ENCODE results near the gene RABL2B.

Gene RABL2B

DNA sequence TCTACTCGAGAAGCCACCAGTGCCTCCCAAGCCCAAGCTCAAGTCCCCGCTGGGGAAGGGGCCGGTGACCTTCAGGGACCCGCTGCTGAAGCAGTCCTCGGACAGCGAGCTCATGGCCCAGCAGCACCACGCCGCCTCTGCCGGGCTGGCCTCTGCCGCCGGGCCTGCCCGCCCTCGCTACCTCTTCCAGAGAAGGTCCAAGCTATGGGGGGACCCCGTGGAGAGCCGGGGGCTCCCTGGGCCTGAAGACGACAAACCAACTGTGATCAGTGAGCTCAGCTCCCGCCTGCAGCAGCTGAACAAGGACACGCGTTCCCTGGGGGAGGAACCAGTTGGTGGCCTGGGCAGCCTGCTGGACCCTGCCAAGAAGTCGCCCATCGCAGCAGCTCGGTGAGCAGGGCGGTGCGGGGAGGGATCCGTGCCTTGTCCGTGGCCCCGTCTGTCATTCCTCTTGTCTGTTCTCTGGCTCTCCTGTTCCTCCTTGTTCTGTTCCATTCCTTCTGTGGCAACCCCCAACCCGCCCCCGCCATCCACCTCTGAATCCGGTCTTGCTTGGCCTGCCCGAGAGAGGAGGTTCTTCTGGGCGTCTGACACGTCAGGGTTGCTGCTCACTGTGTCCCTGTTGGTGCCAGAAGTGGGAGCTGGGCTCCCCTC lies 61.3 kb downstream of the RABL2B start:
- intact Hi-C loops (cut with micrococcal nuclease) = no loop called here
- Mint-ChIP-seq H3K9me3 (no peaks in the 10 kb centered on the region), H3K36me3 (ENCODE audit: low read depth) (no peaks in the 10 kb centered on the region), H3K4me1 (ENCODE audit: low read depth) (no peaks in the 10 kb centered on the region), H3K27me3 (no peaks in the 10 kb centered on the region), H3K4me3 (no peak overlapping the region), H3K27ac (no peak overlapping the region)

DNA sequence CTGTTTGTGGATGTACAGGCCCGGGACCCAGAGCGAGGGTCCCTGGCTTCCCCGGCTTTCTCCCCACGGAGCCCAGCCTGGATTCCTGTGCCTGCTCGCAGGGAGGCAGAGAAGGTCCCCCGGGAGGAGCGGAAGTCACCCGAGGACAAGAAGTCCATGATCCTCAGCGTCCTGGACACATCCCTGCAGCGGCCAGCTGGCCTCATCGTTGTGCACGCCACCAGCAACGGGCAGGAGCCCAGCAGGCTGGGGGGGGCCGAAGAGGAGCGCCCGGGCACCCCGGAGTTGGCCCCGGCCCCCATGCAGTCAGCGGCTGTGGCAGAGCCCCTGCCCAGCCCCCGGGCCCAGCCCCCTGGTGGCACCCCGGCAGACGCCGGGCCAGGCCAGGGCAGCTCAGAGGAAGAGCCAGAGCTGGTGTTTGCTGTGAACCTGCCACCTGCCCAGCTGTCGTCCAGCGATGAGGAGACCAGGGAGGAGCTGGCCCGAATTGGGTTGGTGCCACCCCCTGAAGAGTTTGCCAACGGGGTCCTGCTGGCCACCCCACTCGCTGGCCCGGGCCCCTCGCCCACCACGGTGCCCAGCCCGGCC lies 62.1 kb downstream of the RABL2B start:
- Mint-ChIP-seq H3K27me3 (no peaks in the 10 kb centered on the region), H3K9me3 (no peaks in the 10 kb centered on the region), H3K4me3 (no peak overlapping the region), H3K4me1 (ENCODE audit: low read depth) (no peaks in the 10 kb centered on the region), H3K27ac (no peak overlapping the region), H3K36me3 (ENCODE audit: low read depth) (no peaks in the 10 kb centered on the region)
- intact Hi-C loops (cut with micrococcal nuclease) = no loop called here

DNA sequence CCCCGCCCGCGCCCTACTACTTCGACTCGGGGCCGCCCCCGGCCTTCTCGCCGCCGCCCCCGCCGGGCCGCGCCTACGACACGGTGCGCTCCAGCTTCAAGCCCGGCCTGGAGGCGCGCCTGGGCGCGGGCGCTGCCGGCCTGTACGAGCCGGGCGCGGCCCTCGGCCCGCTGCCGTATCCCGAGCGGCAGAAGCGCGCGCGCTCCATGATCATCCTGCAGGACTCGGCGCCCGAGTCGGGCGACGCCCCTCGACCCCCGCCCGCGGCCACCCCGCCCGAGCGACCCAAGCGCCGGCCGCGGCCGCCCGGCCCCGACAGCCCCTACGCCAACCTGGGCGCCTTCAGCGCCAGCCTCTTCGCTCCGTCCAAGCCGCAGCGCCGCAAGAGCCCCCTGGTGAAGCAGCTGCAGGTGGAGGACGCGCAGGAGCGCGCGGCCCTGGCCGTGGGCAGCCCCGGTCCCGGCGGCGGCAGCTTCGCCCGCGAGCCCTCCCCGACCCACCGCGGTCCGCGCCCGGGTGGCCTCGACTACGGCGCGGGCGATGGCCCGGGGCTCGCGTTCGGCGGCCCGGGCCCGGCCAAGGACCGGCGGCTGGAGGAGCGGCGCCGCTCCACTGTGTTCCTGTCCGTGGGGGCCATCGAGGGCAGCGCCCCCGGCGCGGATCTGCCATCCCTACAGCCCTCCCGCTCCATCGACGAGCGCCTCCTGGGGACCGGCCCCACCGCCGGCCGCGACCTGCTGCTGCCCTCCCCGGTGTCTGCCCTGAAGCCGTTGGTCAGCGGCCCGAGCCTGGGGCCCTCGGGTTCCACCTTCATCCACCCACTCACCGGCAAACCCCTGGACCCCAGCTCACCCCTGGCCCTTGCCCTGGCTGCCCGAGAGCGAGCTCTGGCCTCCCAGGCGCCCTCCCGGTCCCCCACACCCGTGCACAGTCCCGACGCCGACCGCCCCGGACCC lies 62.9 kb downstream of the RABL2B start:
- Mint-ChIP-seq H3K27me3 (no peaks in the 10 kb centered on the region), H3K36me3 (ENCODE audit: low read depth) (no peaks in the 10 kb centered on the region), H3K27ac (no peak overlapping the region), H3K4me1 (ENCODE audit: low read depth) (no peaks in the 10 kb centered on the region), H3K9me3 (no peaks in the 10 kb centered on the region), H3K4me3 (no peak overlapping the region)
- intact Hi-C loops (cut with micrococcal nuclease) = no loop called here

DNA sequence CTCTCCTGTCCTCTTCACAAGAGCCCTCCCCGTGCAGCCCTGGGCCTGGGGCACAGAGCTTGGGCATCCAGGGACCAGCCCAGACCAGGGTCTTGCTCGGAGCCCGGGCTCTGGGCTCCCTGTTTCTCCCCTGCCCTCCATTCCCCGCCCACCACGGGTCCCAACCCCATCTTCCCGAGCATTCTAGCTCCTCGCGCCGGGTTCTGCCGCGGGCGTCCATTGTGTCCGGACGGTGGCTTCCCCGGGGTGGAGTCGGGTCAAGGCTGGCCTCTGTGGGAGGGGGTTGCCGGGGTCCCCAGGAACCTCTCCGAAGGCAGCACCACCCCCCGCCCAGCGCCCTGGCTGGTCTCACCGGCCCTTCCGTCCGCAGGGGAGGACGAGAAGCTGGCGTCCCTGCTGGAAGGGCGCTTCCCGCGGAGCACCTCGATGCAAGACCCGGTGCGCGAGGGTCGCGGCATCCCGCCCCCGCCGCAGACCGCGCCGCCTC lies 63.6 kb downstream of the RABL2B start:
- H3K27me3 Mint-ChIP-seq = no peaks in the 10 kb centered on the region
- H3K4me1 Mint-ChIP-seq (ENCODE audit: low read depth) = no peaks in the 10 kb centered on the region

DNA sequence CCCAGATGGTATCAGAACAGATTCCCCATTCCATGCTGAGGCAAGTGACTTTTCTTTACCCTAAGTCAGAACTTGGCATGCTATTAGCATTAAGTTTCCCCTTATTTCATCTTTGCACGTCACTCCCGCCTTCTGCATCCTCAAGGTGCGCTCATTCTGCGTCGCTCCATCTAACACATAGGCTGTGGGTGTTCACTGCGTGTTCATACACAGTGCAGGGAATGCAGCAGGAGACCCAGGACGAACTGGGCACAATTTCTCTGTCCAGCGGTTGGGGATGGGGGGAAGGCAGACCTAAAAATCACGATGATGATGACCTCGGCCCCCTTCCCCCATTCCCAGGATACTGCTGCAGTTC lies 65.1 kb downstream of the RABL2B start:
- intact Hi-C loops (cut with micrococcal nuclease) = no loop called here
- Mint-ChIP-seq H3K36me3 (ENCODE audit: low read depth) (no peaks in the 10 kb centered on the region), H3K27ac (no peak overlapping the region), H3K4me3 (no peak overlapping the region), H3K27me3 (no peaks in the 10 kb centered on the region), H3K9me3 (no peaks in the 10 kb centered on the region), H3K4me1 (ENCODE audit: low read depth) (no peaks in the 10 kb centered on the region)

More for the DNA sequence above, 63.6 kb downstream of the RABL2B start:
- H3K27ac Mint-ChIP-seq = no peak overlapping the region
- H3K36me3 Mint-ChIP-seq (ENCODE audit: low read depth) = no peaks in the 10 kb centered on the region
- intact Hi-C loops (cut with micrococcal nuclease) = no loop called here
- H3K9me3 Mint-ChIP-seq = no peaks in the 10 kb centered on the region
- H3K4me3 Mint-ChIP-seq = no peak overlapping the region

DNA sequence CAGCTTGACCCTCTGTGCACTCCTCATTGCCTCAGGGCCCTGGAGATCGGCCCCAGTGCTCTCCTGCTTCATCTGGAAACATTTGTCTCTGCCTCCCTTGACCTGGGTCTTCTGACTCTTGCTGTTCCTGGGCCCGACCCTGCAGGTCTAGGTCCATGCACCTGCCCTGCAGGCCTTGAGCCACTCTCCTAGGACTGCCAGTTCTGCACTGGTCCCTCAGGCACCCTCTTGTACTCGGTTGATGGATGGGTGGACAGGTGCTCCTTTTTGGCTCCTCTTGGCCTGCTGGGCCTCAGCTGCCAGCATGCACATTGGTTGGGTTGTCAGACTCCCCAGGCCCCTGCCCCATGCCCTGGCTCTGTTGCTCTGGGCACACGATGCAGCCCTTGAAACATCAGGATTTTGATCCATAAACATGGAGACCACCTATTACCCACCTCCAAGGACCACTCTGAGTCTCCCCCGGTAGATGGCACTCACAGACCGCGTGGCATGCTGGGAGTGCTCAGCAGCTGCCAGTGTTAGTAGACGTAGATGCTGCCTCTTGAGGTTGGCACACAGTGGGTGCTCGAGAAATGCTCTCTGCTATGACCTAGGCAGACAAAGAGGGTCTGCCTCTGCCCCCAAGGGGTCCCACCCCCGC lies 65.6 kb downstream of the RABL2B start:
- H3K27ac Mint-ChIP-seq = no peak overlapping the region
- no peaks in the 10 kb centered on the region for H3K36me3 Mint-ChIP-seq (ENCODE audit: low read depth)
- intact Hi-C loops (cut with micrococcal nuclease) = no loop called here
- no peaks in the 10 kb centered on the region for H3K27me3 Mint-ChIP-seq
- no peaks in the 10 kb centered on the region for H3K4me1 Mint-ChIP-seq (ENCODE audit: low read depth)
- H3K9me3 Mint-ChIP-seq = no peaks in the 10 kb centered on the region
- no peak overlapping the region for H3K4me3 Mint-ChIP-seq
